Tibial artery (tissue), 4 donors: ENCODE results near the gene TMEM92.

Experiments
- DNase-seq, 2 donors: peaks; one replicate each; pipeline ENCODE4 v3.0.0-alpha.2; 2019
- H3K27ac ChIP-seq, 2 donors: fragments of 200-600 bp; sonication (generic) in 1 of 2; 1 replicate in 1 of 2; 2 replicates in 1 of 2; pipeline ENCODE4 v1.5.1; 2018 to 2019; ENCODE audit warnings: mild to moderate bottlenecking in 1 of 2
- H3K27me3 ChIP-seq, 2 donors: fragments of 200-600 bp; sonication (generic) in 1 of 2; one replicate each; pipeline versions ENCODE4 v1.5.1 to v1.6.0; 2016 to 2019
- H3K36me3 ChIP-seq, 3 donors: fragments of 200-600 bp; sonication (generic) in 2 of 3; one replicate each; pipeline ENCODE4 v1.5.1; 2016 to 2019; ENCODE audit warnings: mild to moderate bottlenecking in 2 of 3
- H3K4me1 ChIP-seq, 4 donors: fragments of 200-600 bp; sonication (generic) in 2 of 4; 1 replicate in 3 of 4; 2 replicates in 1 of 4; pipeline ENCODE4 v1.5.1; 2016 to 2019
- H3K4me3 ChIP-seq, 2 donors: fragments of 200-600 bp; sonication (generic) in 1 of 2; 1 replicate in 1 of 2; 2 replicates in 1 of 2; pipeline ENCODE4 v1.5.1; 2018 to 2019; ENCODE audit warnings: mild to moderate bottlenecking in 2 of 2
- H3K9me3 ChIP-seq, 3 donors: fragments of 200-600 bp; sonication (generic) in 1 of 3; one replicate each; pipeline ENCODE4 v1.5.1; 2016 to 2019
- intact Hi-C: fragments of 100-400 bp; cut with DNase I; formaldehyde crosslinking; loops from one replicate; pipeline ENCODE4 v1.15.0; 2023; ENCODE audit warnings: low total_unique reads
- TF ChIP-seq, protein P1 (sequence below), 2 experiments: fragments of 200-600 bp in 1 of 2; fragments of 450-650 bp in 1 of 2; IDR thresholded peaks; one replicate each; pipeline ENCODE4 v1.5.1; 2017 to 2019; ENCODE audit warnings: antibody characterized with exemption in 2 of 2, mild to moderate bottlenecking in 1 of 2, moderate library complexity in 1 of 2

TMEM92 gene

DNA sequence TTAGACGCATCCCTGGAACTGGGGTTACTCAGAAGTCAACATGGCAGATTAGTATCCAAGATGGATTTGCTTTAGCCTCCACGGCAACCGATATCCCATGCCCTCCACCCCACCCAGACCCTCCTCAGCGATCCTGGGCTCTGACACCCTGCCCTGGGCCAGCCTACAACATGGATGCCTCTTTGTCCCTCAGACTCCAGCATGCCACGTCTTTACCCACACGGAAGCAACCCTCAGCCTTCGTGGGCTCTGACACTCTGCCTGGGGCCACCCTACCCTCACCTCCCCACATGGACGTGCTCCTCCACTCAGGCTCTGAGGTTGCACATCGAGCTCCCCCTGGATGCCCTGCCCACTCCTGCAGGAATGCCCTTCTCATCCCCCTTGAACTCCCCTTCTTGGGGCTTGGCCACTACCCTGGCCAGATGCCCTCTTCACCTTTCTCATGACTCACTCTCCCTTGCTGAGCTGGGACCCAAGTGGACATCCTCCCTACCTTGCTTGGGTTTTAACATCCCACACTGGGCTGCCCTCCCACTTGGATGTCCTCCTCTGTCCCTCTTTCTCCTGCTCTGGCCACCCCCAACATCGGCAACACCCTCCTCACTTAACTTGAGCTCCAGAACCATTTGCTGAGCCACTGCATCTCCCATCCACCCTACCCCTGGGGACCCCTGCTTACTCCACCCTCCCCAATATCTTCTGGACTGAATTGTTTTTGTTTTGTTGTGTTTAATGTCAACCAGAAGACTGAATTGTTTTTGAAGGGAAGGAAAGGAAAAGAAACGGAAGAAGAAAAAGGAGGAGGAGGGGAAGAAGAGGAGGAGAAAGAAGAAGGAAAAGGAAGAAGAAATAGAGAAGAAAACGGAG is 18.3 kb upstream of the TMEM92 start:
- TF ChIP-seq, protein P1, sequence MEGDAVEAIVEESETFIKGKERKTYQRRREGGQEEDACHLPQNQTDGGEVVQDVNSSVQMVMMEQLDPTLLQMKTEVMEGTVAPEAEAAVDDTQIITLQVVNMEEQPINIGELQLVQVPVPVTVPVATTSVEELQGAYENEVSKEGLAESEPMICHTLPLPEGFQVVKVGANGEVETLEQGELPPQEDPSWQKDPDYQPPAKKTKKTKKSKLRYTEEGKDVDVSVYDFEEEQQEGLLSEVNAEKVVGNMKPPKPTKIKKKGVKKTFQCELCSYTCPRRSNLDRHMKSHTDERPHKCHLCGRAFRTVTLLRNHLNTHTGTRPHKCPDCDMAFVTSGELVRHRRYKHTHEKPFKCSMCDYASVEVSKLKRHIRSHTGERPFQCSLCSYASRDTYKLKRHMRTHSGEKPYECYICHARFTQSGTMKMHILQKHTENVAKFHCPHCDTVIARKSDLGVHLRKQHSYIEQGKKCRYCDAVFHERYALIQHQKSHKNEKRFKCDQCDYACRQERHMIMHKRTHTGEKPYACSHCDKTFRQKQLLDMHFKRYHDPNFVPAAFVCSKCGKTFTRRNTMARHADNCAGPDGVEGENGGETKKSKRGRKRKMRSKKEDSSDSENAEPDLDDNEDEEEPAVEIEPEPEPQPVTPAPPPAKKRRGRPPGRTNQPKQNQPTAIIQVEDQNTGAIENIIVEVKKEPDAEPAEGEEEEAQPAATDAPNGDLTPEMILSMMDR (IDR thresholded peaks at IDR 0.05): no peak
- no peak for DNase-seq
- Histone ChIP-seq H3K9me3 (no peaks in the 10 kb centered on the region), H3K36me3 (no peaks in the 10 kb centered on the region), H3K4me1 (peaks cover 0 to 40% (median 32%) of the 10 kb centered on the region in 4 donors), H3K27me3 (no peaks in the 10 kb centered on the region), H3K4me3 (no peak overlapping the region), H3K27ac (no peak overlapping the region)
- intact Hi-C loops: no loop called here

DNA sequence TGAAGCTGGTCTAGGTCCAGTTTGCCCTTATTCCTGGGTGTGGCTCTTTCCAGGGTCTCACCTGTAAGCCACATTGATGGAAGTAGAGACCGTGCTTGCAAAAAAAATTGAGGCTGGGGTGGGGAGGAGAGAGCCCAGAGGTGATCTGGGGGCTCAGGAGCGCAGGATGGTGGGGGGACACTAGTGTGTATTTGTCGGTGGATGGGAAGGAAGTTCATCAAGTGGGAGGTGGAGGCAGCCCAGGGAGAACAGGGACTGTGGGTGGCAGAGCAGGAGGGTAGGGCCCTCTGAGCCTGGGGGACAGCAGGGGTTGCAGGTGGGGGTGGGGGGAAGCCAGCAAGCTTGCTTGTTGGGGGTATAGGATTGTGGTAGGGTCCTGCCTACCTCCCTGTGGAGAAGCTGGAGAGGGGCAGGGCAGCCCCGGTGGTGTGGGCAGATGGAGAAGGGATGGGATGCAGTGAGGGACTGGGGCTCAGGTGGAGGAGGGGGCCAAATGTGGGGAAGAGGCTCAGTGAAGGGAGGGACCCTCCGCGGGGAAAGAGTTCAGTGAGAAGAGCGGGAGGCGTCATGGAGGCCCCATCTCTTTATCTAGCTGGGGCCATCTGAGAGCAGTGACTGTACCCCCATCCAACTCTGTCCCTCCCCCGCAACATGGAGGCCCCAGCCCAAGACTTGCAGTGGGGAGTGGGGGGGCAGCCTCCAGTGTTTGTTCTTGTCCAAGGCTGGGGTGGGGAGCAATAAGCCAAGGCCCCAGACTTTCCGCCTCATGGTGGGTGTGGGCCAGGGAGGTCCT is 17.2 kb upstream of the TMEM92 start:
- intact Hi-C loops: no loop called here
- Histone ChIP-seq H3K36me3 (no peaks in the 10 kb centered on the region), H3K4me1 (peaks cover 0 to 40% (median 32%) of the 10 kb centered on the region in 4 donors), H3K27me3 (no peaks in the 10 kb centered on the region), H3K27ac (peak overlapping the region; percentile 39 to 64), H3K4me3 (no peak overlapping the region), H3K9me3 (no peaks in the 10 kb centered on the region)
- no peak for DNase-seq
- TF ChIP-seq, protein P1 (IDR thresholded peaks at IDR 0.05): no peak

DNA sequence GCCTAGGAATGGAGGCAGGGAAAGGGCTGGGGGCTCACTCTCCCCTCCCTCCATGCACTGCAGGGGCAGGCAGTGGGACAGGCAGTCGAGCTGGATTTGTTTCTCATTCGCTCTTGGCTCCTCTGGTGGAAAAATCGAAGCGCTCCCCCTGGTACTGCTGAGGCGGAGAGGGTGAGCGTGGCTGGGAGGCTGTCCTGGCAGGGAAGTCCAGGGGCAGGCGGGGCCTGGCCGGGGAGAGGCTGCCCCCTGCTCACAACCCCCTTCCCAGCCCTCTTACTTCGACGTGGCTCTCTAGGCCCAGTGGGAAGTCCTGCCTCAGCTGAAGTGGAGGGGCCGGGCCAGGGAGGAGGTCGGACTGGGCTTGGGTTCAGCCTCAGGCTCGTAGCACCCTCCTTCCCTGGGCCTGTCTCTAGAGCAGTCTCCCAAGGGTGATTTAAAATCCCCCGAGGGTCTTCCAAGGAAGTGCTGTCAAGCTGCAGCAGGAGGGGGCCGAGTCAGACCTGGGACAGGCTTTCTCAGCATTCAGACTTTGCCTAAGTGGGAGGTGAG is 16.5 kb upstream of the TMEM92 start:
- TF ChIP-seq, protein P1 (IDR thresholded peaks at IDR 0.05): no peak
- Histone ChIP-seq H3K27ac (peak overlapping the region; percentile 39 to 64), H3K4me1 (peaks cover 0 to 40% (median 32%) of the 10 kb centered on the region in 4 donors), H3K9me3 (no peaks in the 10 kb centered on the region), H3K36me3 (no peaks in the 10 kb centered on the region), H3K4me3 (no peak overlapping the region), H3K27me3 (no peaks in the 10 kb centered on the region)
- intact Hi-C loops: no loop called here
- DNase-seq: peak; percentile 42 to 65

DNA sequence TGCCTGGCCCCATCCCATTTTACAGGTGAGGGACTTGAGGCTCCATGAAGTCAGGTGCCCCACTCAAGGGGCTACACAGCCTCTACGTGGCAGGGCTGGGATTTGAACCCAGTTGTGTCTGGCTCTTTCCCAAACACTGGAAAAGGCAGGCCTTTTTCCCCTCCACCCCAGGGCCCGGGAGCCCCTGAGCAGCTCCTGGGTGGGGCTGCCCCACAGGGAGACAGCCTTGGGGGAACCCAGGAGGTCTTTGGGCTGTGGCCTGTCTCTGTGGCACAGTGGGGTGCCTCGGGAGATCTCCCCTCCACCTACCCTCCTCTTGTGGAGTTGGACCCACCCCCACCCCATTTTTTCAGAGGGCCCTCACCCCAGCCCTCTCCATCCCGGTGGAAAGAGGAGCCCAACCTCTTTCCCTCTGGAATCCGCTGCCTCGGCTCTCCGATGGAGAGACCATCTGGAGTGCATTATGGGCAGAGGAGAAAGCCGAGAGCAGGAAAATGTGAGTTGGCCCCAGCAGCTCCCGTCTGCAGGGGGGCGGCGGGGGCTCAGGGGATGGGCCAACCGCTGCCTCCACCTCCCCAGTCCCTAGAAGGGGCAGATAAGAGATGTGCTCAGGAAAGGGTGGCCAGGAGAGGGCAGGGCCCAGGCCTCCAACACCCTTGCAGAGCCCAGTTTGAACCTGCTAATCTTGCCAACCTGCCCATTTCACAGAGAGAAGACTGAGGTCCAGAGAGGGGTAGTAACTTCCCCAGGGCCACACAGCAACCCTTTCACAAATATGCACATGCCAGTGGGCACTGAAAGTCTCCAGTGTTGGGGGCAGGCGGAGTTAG is 15.4 kb upstream of the TMEM92 start:
- H3K27me3 ChIP-seq: no peaks in the 10 kb centered on the region
- no peaks in the 10 kb centered on the region for H3K36me3 ChIP-seq
- no peaks in the 10 kb centered on the region for H3K9me3 ChIP-seq
- H3K4me1 ChIP-seq: peaks cover under 1 to 46% (median 35%) of the 10 kb centered on the region in 4 donors
- intact Hi-C loops: no loop called here
- H3K27ac ChIP-seq: peak overlapping the region; percentile 61 to 64
- no peak overlapping the region for H3K4me3 ChIP-seq
- peak; percentile 36 to 68 for DNase-seq
- TF ChIP-seq, protein P1 (IDR thresholded peaks at IDR 0.05): no peak
